OCI-LY7 (cell line): ENCODE results near the gene RTN4R. TPM values are rescaled to one million over a fixed set of nuclear protein-coding genes. Genes with fewer than 3 reads are reported as not detected.

ENCODE experiments used
- BruUV-seq: library from RNA; stranded (reverse); fragments of 400-500 nt; replicated peaks from 2 replicates; lab custom pipeline; 2021; lab: Mats Ljungman, UMichigan
- CTCF ChIA-PET: fragments of 300-600 bp; sonication (Branson Sonifier 250); formaldehyde crosslinking; loops from one replicate; lab custom pipeline; 2022; ENCODE audit warnings: antibody characterized with exemption; ENCODE audit not compliant: unreplicated experiment; lab: Charles Lee
- POLR2A ChIA-PET: fragments of 300-600 bp; sonication (Branson Sonifier 250); formaldehyde crosslinking; loops from one replicate; lab custom pipeline; 2022; ENCODE audit warnings: antibody characterized with exemption; lab: Charles Lee
- DNase-seq: peaks from one replicate; pipeline ENCODE4 v3.0.0-alpha.2; 2015; ENCODE audit warnings: low spot score
- H2AFZ ChIP-seq: fragments of 200-600 bp; sonication (generic), shearing (Covaris generic); 2 replicates; pipeline ENCODE4 v1.6.1; 2014; ENCODE audit warnings: mild to moderate bottlenecking, antibody characterized with exemption, low read length, moderate library complexity
- H3K27ac ChIP-seq: fragments of 200-600 bp; sonication (generic); 2 replicates; pipeline ENCODE4 v1.5.1; 2014; ENCODE audit warnings: mixed run types, low read depth, mild to moderate bottlenecking, moderate library complexity, low read length, inconsistent platforms; ENCODE audit not compliant: poor library complexity, severe bottlenecking
- H3K36me3 ChIP-seq: fragments of 200-600 bp; sonication (generic); 2 replicates; pipeline ENCODE4 v1.6.1; 2014; ENCODE audit warnings: mild to moderate bottlenecking, antibody characterized with exemption, low read length, moderate library complexity, mixed read lengths; ENCODE audit not compliant: insufficient read depth
- H3K4me1 ChIP-seq: fragments of 200-600 bp; sonication (generic); 2 replicates; pipeline ENCODE4 v1.5.1; 2014; ENCODE audit warnings: mild to moderate bottlenecking, low read length; ENCODE audit not compliant: insufficient read depth, poor library complexity, severe bottlenecking
- H3K4me2 ChIP-seq: fragments of 200-600 bp; sonication (generic); 2 replicates; pipeline ENCODE4 v1.6.1; 2014; ENCODE audit warnings: mild to moderate bottlenecking, low read length
- H3K4me3 ChIP-seq: fragments of 200-600 bp; sonication (generic); 2 replicates; pipeline ENCODE4 v1.5.1; 2014; ENCODE audit warnings: mild to moderate bottlenecking, low read depth, low read length; ENCODE audit not compliant: poor library complexity, severe bottlenecking
- H3K79me2 ChIP-seq: fragments of 200-600 bp; sonication (generic); 2 replicates; pipeline ENCODE4 v1.6.1; 2016; ENCODE audit warnings: low read depth, mild to moderate bottlenecking, low read length, moderate library complexity, mixed read lengths; ENCODE audit not compliant: insufficient read depth
- H3K9me2 ChIP-seq: fragments of 200-600 bp; sonication (generic); 2 replicates; pipeline ENCODE4 v1.6.1; 2016; ENCODE audit warnings: mild to moderate bottlenecking, low read length, mixed read lengths; ENCODE audit not compliant: insufficient read depth
- H3K9me3 ChIP-seq: fragments of 200-600 bp; sonication (generic); 2 replicates; pipeline ENCODE4 v1.6.1; 2014; ENCODE audit warnings: mild to moderate bottlenecking, mixed run types, low read length, mixed read lengths
- H4K20me1 ChIP-seq: fragments of 200-600 bp; sonication (generic); 2 replicates; pipeline ENCODE4 v1.6.1; 2014; ENCODE audit warnings: mild to moderate bottlenecking, antibody characterized with exemption, low read length, moderate library complexity, mixed read lengths; ENCODE audit not compliant: insufficient read depth
- CTCF ChIP-seq: fragments of 200-600 bp; sonication (generic); conservative IDR thresholded peaks from 2 replicates; pipeline ENCODE4 v1.5.1; 2014; ENCODE audit warnings: mild to moderate bottlenecking, antibody characterized with exemption, low read length, moderate library complexity, mixed read lengths
- EZH2phosphoT487 ChIP-seq: fragments of 200-600 bp; sonication (generic); IDR thresholded peaks from 2 replicates; pipeline ENCODE4 v1.6.1; 2018; ENCODE audit warnings: low read depth, borderline replicate concordance, mild to moderate bottlenecking, mixed run types, antibody characterized with exemption, low read length, moderate library complexity, mixed read lengths
- intact Hi-C: fragments of 100-400 bp; cut with micrococcal nuclease; formaldehyde crosslinking; loops from one replicate; pipeline ENCODE4 v1.10.0; 2022; ENCODE audit not compliant: unreplicated experiment
- total RNA-seq, 2 experiments: library from RNA; depleted of rRNA in 1 of 2; stranded (reverse); fragments of >200 nt in 1 of 2; shearing (Covaris generic) in 1 of 2; gene quantifications; 2 replicates each; pipeline ENCODE4 v1.2.3, GENCODE V29; 2014 to 2022

RTN4R gene
- total RNA-seq, 2 experiments from 2014 or later: not detected

GRCh38 chr22:20204806-20205205, 63.3 kb downstream of the RTN4R start:
- Histone ChIP-seq H2AFZ (no peak overlapping the region), H3K4me1 (peaks cover 15% of the 10 kb centered on the region), H4K20me1 (no peaks in the 10 kb centered on the region), H3K4me2 (no peak overlapping the region), H3K79me2 (no peaks in the 10 kb centered on the region), H3K4me3 (no peak overlapping the region), H3K9me3 (no peaks in the 10 kb centered on the region), H3K9me2 (no peaks in the 10 kb centered on the region), H3K27ac (no peak overlapping the region), H3K36me3 (no peaks in the 10 kb centered on the region)
- BruUV-seq: no TSS peak
- DNase-seq: no peak
- TF ChIP-seq CTCF (no peak), EZH2phosphoT487 (no peak)
- intact Hi-C loops: no loop called here
- ChIA-PET CTCF (no interaction called here), POLR2A (no interaction called here)

- no peak overlapping the region for H2AFZ ChIP-seq
- H3K9me3 ChIP-seq: no peaks in the 10 kb centered on the region
- H3K27ac ChIP-seq: no peak overlapping the region
- no peak for DNase-seq
- no TSS peak for BruUV-seq
- no peak for TF ChIP-seq EZH2phosphoT487
- TF ChIP-seq CTCF: no peak
- intact Hi-C loops: no loop called here
- no peak overlapping the region for H3K4me3 ChIP-seq
- no peak overlapping the region for H3K4me2 ChIP-seq
- no peaks in the 10 kb centered on the region for H3K79me2 ChIP-seq
- H3K9me2 ChIP-seq: no peaks in the 10 kb centered on the region
- H3K4me1 ChIP-seq: peaks cover 15% of the 10 kb centered on the region
- no peaks in the 10 kb centered on the region for H4K20me1 ChIP-seq
- ChIA-PET POLR2A (interaction anchor here (0.6 kb wide), 1 partner anchor 723 kb away, joined by 4 read pairs; no protein-coding TSS in a partner anchor), CTCF (no interaction called here)
- no peaks in the 10 kb centered on the region for H3K36me3 ChIP-seq
These were observed 63.8 kb downstream of the RTN4R start for GRCh38 chr22:20204311-20204710.

GRCh38 chr22:20203552-20204201, 64.4 kb downstream of the RTN4R start:
- no peak overlapping the region for H2AFZ ChIP-seq
- BruUV-seq: no TSS peak
- no peak overlapping the region for H3K27ac ChIP-seq
- no peak overlapping the region for H3K4me3 ChIP-seq
- intact Hi-C loops: no loop called here
- no peak for DNase-seq
- POLR2A ChIA-PET: interaction anchor here (0.6 kb wide), 1 partner anchor 724 kb away, joined by 4 read pairs; no protein-coding TSS in a partner anchor
- H3K9me2 ChIP-seq: no peaks in the 10 kb centered on the region
- no peak overlapping the region for H3K4me2 ChIP-seq
- no peaks in the 10 kb centered on the region for H3K79me2 ChIP-seq
- no peaks in the 10 kb centered on the region for H4K20me1 ChIP-seq
- CTCF ChIA-PET: no interaction called here
- no peaks in the 10 kb centered on the region for H3K9me3 ChIP-seq
- H3K4me1 ChIP-seq: peaks cover 15% of the 10 kb centered on the region
- no peak for TF ChIP-seq CTCF
- no peak for TF ChIP-seq EZH2phosphoT487
- no peaks in the 10 kb centered on the region for H3K36me3 ChIP-seq
